ENCODE data around the gene PDE4D. TPM values are rescaled to one million over a fixed set of nuclear protein-coding genes. Genes with fewer than 3 reads are reported as not detected.
A peak's percentile ranks its signal among the peaks of the same experiment; 100 is the strongest.

Gene PDE4D
- total RNA-seq, 1 donor from 2014 or later: 14.2 TPM

GRCh38 chr5:59335544-59335943 is 558.0 kb downstream of the PDE4D start:
- H3K4me3 ChIP-seq (ENCODE audit: insufficient read depth, low read depth, low read length): no peak overlapping the region
- no peaks in the 10 kb centered on the region for H3K4me1 Mint-ChIP-seq (ENCODE audit: low read depth, unreplicated experiment)
- DNase-seq (ENCODE audit: low read depth) (no peak), FAIRE-seq (no peak)
- no peaks in the 10 kb centered on the region for H3K36me3 Mint-ChIP-seq (ENCODE audit: low read depth, unreplicated experiment)
- no peaks in the 10 kb centered on the region for H3K9me3 Mint-ChIP-seq (ENCODE audit: unreplicated experiment)
- no peaks in the 10 kb centered on the region for H3K9me3 ChIP-seq (ENCODE audit: insufficient read depth, low read depth, low read length)
- no peaks in the 10 kb centered on the region for H3K27me3 ChIP-seq (ENCODE audit: insufficient read depth, low read length)
- no peaks in the 10 kb centered on the region for H3K27me3 Mint-ChIP-seq (ENCODE audit: low read depth, unreplicated experiment)
- no peak overlapping the region for H3K4me3 Mint-ChIP-seq (ENCODE audit: unreplicated experiment)
- no peak overlapping the region for H3K27ac Mint-ChIP-seq (ENCODE audit: unreplicated experiment)
- no peaks in the 10 kb centered on the region for H3K36me3 ChIP-seq (ENCODE audit: insufficient read depth, low read length)
- TF ChIP-seq EZH2 (IDR thresholded peaks at IDR 0.05; ENCODE audit: insufficient read depth, low read length) (no peak), CTCF (IDR thresholded peaks at IDR 0.05; ENCODE audit: insufficient read depth, low read depth, low read length) (peak; percentile 6)
- H3K4me1 ChIP-seq (ENCODE audit: insufficient read depth, low read length): no peaks in the 10 kb centered on the region
- H3K79me2 ChIP-seq (ENCODE audit: insufficient read depth, low read length): no peaks in the 10 kb centered on the region
- H3K9ac ChIP-seq (ENCODE audit: low read length): no peak overlapping the region
- no peaks in the 10 kb centered on the region for H4K20me1 ChIP-seq (ENCODE audit: insufficient read depth, low read length)
- H2AFZ ChIP-seq (ENCODE audit: low read depth, low read length): no peak overlapping the region
- no peak overlapping the region for H3K27ac ChIP-seq (ENCODE audit: low read depth, low read length)
- H3K4me2 ChIP-seq (ENCODE audit: low read length): no peak overlapping the region

- Histone ChIP-seq H3K36me3 (ENCODE audit: insufficient read depth, low read length) (no peaks in the 10 kb centered on the region), H3K27me3 (ENCODE audit: insufficient read depth, low read length) (no peaks in the 10 kb centered on the region), H3K4me2 (ENCODE audit: low read length) (no peak overlapping the region), H2AFZ (ENCODE audit: low read depth, low read length) (no peak overlapping the region), H3K9me3 (ENCODE audit: insufficient read depth, low read depth, low read length) (no peaks in the 10 kb centered on the region), H3K9ac (ENCODE audit: low read length) (no peak overlapping the region), H3K27ac (ENCODE audit: low read depth, low read length) (no peak overlapping the region), H3K4me3 (ENCODE audit: insufficient read depth, low read depth, low read length) (no peak overlapping the region), H4K20me1 (ENCODE audit: insufficient read depth, low read length) (no peaks in the 10 kb centered on the region), H3K79me2 (ENCODE audit: insufficient read depth, low read length) (no peaks in the 10 kb centered on the region), H3K4me1 (ENCODE audit: insufficient read depth, low read length) (no peaks in the 10 kb centered on the region)
- FAIRE-seq (no peak), DNase-seq (ENCODE audit: low read depth) (no peak)
- Mint-ChIP-seq H3K9me3 (ENCODE audit: unreplicated experiment) (no peaks in the 10 kb centered on the region), H3K27me3 (ENCODE audit: low read depth, unreplicated experiment) (no peaks in the 10 kb centered on the region), H3K4me1 (ENCODE audit: low read depth, unreplicated experiment) (peaks cover 5% of the 10 kb centered on the region), H3K27ac (ENCODE audit: unreplicated experiment) (no peak overlapping the region), H3K36me3 (ENCODE audit: low read depth, unreplicated experiment) (no peaks in the 10 kb centered on the region), H3K4me3 (ENCODE audit: unreplicated experiment) (no peak overlapping the region)
- TF ChIP-seq CTCF (IDR thresholded peaks at IDR 0.05; ENCODE audit: insufficient read depth, low read depth, low read length) (no peak), EZH2 (IDR thresholded peaks at IDR 0.05; ENCODE audit: insufficient read depth, low read length) (no peak)
Observed at GRCh38 chr5:59333416-59333815, 560.1 kb downstream of the PDE4D start.

- no peaks in the 10 kb centered on the region for H3K79me2 ChIP-seq (ENCODE audit: insufficient read depth, low read length)
- no peaks in the 10 kb centered on the region for H3K27me3 Mint-ChIP-seq (ENCODE audit: low read depth, unreplicated experiment)
- H3K27me3 ChIP-seq (ENCODE audit: insufficient read depth, low read length): no peaks in the 10 kb centered on the region
- no peaks in the 10 kb centered on the region for H3K4me1 ChIP-seq (ENCODE audit: insufficient read depth, low read length)
- no peak overlapping the region for H3K4me2 ChIP-seq (ENCODE audit: low read length)
- no peak overlapping the region for H2AFZ ChIP-seq (ENCODE audit: low read depth, low read length)
- TF ChIP-seq CTCF (IDR thresholded peaks at IDR 0.05; ENCODE audit: insufficient read depth, low read depth, low read length): no peak
- no peak for TF ChIP-seq EZH2 (IDR thresholded peaks at IDR 0.05; ENCODE audit: insufficient read depth, low read length)
- no peaks in the 10 kb centered on the region for H3K36me3 ChIP-seq (ENCODE audit: insufficient read depth, low read length)
- H3K9ac ChIP-seq (ENCODE audit: low read length): no peak overlapping the region
- no peaks in the 10 kb centered on the region for H3K9me3 Mint-ChIP-seq (ENCODE audit: unreplicated experiment)
- H3K4me3 ChIP-seq (ENCODE audit: insufficient read depth, low read depth, low read length): no peak overlapping the region
- H3K36me3 Mint-ChIP-seq (ENCODE audit: low read depth, unreplicated experiment): no peaks in the 10 kb centered on the region
- H3K9me3 ChIP-seq (ENCODE audit: insufficient read depth, low read depth, low read length): no peaks in the 10 kb centered on the region
- H4K20me1 ChIP-seq (ENCODE audit: insufficient read depth, low read length): no peaks in the 10 kb centered on the region
- no peak overlapping the region for H3K4me3 Mint-ChIP-seq (ENCODE audit: unreplicated experiment)
- H3K27ac Mint-ChIP-seq (ENCODE audit: unreplicated experiment): no peak overlapping the region
- H3K27ac ChIP-seq (ENCODE audit: low read depth, low read length): no peak overlapping the region
- FAIRE-seq (no peak), DNase-seq (ENCODE audit: low read depth) (no peak)
- peaks cover 9% of the 10 kb centered on the region for H3K4me1 Mint-ChIP-seq (ENCODE audit: low read depth, unreplicated experiment)
Observed at GRCh38 chr5:59332236-59332973, 561.1 kb downstream of the PDE4D start.

Measured in astrocyte (in vitro differentiated cells and primary cell).